Suprapubic skin (tissue), 4 donors: ENCODE data around the gene HPGDS. TPM values are rescaled to one million over a fixed set of nuclear protein-coding genes. Genes with fewer than 3 reads are reported as not detected.

ENCODE experiments used
- DNase-seq, 2 donors: peaks; one replicate each; pipeline ENCODE4 v3.0.0-alpha.2; 2019; ENCODE audit warnings: low spot score in 2 of 2
- H3K27ac ChIP-seq: fragments of 200-600 bp; sonication (generic); one replicate; pipeline ENCODE4 v1.5.1; 2019
- H3K27me3 ChIP-seq: fragments of 200-600 bp; sonication (generic); one replicate; pipeline ENCODE4 v1.5.1; 2019
- H3K36me3 ChIP-seq: fragments of 200-600 bp; sonication (generic); one replicate; pipeline ENCODE4 v1.5.1; 2019
- H3K4me1 ChIP-seq: fragments of 200-600 bp; sonication (generic); one replicate; pipeline ENCODE4 v1.5.1; 2019
- H3K4me3 ChIP-seq: fragments of 200-600 bp; sonication (generic); one replicate; pipeline ENCODE4 v1.5.1; 2019; ENCODE audit warnings: mild to moderate bottlenecking
- H3K9me3 ChIP-seq: fragments of 200-600 bp; sonication (generic); one replicate; pipeline ENCODE4 v1.5.1; 2019
- EP300 ChIP-seq: sonication (generic); formaldehyde crosslinking; IDR thresholded peaks from one replicate; pipeline ENCODE4 v1.6.1; 2017; ENCODE audit warnings: antibody characterized with exemption
- POLR2A ChIP-seq, 2 donors: fragments of 450-650 bp; IDR thresholded peaks; one replicate each; pipeline ENCODE4 v1.6.1; 2017; ENCODE audit warnings: antibody characterized with exemption in 2 of 2, mild to moderate bottlenecking in 2 of 2, moderate library complexity in 2 of 2
- POLR2AphosphoS5 ChIP-seq, 3 donors: sonication (generic); formaldehyde crosslinking; IDR thresholded peaks; one replicate each; pipeline ENCODE4 v1.6.1; 2017; ENCODE audit warnings: antibody characterized with exemption in 3 of 3
- WGBS: methylation state at CpG from one replicate; pipeline ENCODE4 v1.1.5; 2018; 5-methylcytosine and 5-hydroxymethylcytosine counted together
- total RNA-seq, 4 donors: library from RNA; depleted of rRNA; stranded (reverse); fragments of >200 nt; gene quantifications; one replicate each; pipeline ENCODE4 v1.1.0, GENCODE V29; 2016
- TF ChIP-seq, protein P1 (sequence below), 2 donors: fragments of 200-600 bp in 1 of 2; fragments of 450-650 bp in 1 of 2; sonication (generic) in 1 of 2; IDR thresholded peaks; one replicate each; pipeline ENCODE4 v1.5.1; 2016 to 2019; ENCODE audit warnings: antibody characterized with exemption in 2 of 2, mild to moderate bottlenecking in 1 of 2, moderate library complexity in 1 of 2

The HPGDS gene
- total RNA-seq, 4 donors from 2014 or later = 1.8 to 4.8 (median 2.3) TPM

DNA sequence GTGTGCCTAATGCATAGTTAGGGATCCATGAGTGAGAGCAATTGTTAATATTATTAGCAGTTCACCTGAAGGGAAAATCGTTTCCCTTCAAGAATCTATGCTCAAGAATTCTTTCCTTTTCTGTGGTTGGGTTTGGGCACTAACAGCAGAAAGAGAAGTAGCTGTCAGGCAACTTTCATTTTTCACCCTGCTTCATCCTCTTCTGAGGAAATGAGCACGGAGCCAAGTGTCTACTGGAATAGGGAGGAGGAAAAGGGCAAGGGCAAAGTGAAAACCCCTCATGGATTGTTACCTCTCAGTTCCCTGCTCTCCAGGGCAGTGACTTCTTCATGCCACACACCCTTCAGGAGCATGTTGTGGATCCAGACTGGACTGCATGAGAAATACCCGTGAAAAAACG is 2.6 kb upstream of the HPGDS start:
- H3K4me1 ChIP-seq = no peaks in the 10 kb centered on the region
- DNase-seq = no peak
- peak overlapping the region; percentile 27 for H3K27ac ChIP-seq
- no peaks in the 10 kb centered on the region for H3K9me3 ChIP-seq
- no peak overlapping the region for H3K4me3 ChIP-seq
- WGBS = 48% methylated on average over 4 of the region's 4 CpGs
- TF ChIP-seq POLR2A (IDR thresholded peaks at IDR 0.05) (no peak), EP300 (no peak), POLR2AphosphoS5 (IDR thresholded peaks at IDR 0.05) (no peak)
- TF ChIP-seq, protein P1, sequence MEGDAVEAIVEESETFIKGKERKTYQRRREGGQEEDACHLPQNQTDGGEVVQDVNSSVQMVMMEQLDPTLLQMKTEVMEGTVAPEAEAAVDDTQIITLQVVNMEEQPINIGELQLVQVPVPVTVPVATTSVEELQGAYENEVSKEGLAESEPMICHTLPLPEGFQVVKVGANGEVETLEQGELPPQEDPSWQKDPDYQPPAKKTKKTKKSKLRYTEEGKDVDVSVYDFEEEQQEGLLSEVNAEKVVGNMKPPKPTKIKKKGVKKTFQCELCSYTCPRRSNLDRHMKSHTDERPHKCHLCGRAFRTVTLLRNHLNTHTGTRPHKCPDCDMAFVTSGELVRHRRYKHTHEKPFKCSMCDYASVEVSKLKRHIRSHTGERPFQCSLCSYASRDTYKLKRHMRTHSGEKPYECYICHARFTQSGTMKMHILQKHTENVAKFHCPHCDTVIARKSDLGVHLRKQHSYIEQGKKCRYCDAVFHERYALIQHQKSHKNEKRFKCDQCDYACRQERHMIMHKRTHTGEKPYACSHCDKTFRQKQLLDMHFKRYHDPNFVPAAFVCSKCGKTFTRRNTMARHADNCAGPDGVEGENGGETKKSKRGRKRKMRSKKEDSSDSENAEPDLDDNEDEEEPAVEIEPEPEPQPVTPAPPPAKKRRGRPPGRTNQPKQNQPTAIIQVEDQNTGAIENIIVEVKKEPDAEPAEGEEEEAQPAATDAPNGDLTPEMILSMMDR (IDR thresholded peaks at IDR 0.05) = no peak
- H3K36me3 ChIP-seq = no peaks in the 10 kb centered on the region
- H3K27me3 ChIP-seq = no peaks in the 10 kb centered on the region

DNA sequence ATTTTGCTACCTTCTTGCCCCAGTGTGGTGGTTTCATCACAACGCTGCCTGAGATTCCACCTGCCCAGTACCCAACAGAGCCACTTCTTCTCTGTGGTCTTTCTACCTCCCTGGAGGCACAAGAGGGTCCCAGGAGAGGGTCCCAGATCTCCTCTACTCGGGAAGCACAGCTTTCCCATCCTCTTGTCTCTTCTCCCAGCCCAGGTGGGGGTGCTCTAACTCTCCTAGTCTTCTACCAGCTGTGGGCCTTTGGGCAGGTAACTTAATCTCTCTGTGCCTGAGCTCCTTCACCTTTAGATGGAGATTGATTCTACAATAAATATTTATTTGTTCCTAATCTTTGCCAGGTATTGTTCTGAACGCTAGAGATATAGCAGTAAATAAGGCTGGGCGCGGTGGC is 1.8 kb upstream of the HPGDS start:
- WGBS = 95% methylated on average over 5 of the region's 5 CpGs
- no peak for DNase-seq
- no peaks in the 10 kb centered on the region for H3K36me3 ChIP-seq
- no peaks in the 10 kb centered on the region for H3K4me1 ChIP-seq
- no peak overlapping the region for H3K4me3 ChIP-seq
- no peak overlapping the region for H3K27ac ChIP-seq
- H3K27me3 ChIP-seq = no peaks in the 10 kb centered on the region
- H3K9me3 ChIP-seq = no peaks in the 10 kb centered on the region
- TF ChIP-seq POLR2A (IDR thresholded peaks at IDR 0.05) (no peak), EP300 (no peak), POLR2AphosphoS5 (IDR thresholded peaks at IDR 0.05) (no peak)
- TF ChIP-seq, protein P1 (IDR thresholded peaks at IDR 0.05) = no peak

DNA sequence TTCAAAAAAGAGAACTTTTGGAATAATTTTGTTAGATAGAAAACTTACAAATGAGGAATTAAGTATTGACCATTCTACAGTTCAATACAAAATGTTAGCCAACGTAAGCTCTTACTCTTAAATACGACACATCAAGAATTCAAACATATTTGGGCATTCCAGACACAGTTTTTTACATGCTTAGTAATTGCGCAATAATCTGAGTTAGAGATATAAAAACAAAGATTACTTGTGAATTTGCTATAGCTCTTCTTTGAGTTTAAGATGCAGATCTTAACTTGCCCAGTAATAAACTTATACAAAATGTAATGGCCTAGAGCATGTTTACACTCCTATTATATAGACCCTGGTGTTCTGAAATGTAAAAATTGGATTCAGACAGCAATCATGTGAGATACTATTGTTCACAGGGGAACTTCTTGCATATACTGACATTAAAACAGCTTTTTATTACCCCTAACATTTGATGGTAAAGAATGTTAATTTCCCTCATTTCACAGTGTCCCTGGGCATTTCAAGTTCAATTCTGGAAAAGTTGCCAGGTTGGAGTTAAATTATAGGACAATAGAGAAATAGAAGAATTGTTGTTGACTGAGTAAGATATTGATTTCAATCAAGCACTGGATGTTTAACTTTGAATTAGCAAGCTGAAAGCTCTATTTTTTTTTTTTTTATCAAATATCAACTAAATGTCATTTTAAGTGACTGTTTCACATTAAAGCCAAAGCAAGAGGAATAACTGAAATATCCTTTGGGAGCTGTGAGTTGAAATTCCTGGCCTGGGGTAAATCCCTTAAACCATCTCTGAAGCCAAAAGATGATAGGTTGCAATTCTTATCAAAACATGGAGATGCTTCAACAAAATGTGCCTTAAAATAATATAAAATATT is 910 bp downstream of the HPGDS start:
- TF ChIP-seq EP300 (no peak), POLR2AphosphoS5 (IDR thresholded peaks at IDR 0.05) (no peak), POLR2A (IDR thresholded peaks at IDR 0.05) (no peak)
- TF ChIP-seq, protein P1 (IDR thresholded peaks at IDR 0.05) = no peak
- DNase-seq = no peak
- 46% methylated on average over 3 of the region's 3 CpGs for WGBS
- Histone ChIP-seq H3K27me3 (no peaks in the 10 kb centered on the region), H3K4me3 (no peak overlapping the region), H3K9me3 (no peaks in the 10 kb centered on the region), H3K4me1 (no peaks in the 10 kb centered on the region), H3K36me3 (no peaks in the 10 kb centered on the region), H3K27ac (no peak overlapping the region)

DNA sequence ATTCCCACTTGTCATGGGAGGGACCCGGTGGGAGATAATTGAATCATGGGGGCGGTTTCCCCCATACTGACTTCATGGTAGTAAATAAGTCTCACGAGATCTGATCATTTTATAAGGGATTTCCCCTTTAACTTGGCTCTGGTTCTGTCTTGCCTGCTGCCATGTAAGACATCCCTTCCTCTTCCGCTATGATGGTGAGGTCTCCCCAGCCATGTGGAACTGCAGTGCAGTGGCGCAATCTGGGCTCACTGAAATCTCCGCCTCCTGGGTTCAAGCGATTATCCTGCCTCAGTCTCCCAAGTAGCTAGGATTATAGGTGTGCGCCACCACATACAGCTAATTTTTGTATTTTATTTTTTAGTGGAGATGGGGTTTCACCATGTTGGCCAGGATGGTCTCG is 2.9 kb downstream of the HPGDS start:
- no peak overlapping the region for H3K4me3 ChIP-seq

More for the DNA sequence above, 2.9 kb downstream of the HPGDS start:
- WGBS = 76% methylated on average over 9 of the region's 9 CpGs
- Histone ChIP-seq H3K27ac (no peak overlapping the region), H3K27me3 (no peaks in the 10 kb centered on the region), H3K4me1 (peaks cover 2% of the 10 kb centered on the region), H3K36me3 (no peaks in the 10 kb centered on the region), H3K9me3 (no peaks in the 10 kb centered on the region)
- TF ChIP-seq, protein P1 (IDR thresholded peaks at IDR 0.05) = no peak
- no peak for TF ChIP-seq POLR2AphosphoS5 (IDR thresholded peaks at IDR 0.05)
- TF ChIP-seq EP300 = no peak
- TF ChIP-seq POLR2A (IDR thresholded peaks at IDR 0.05) = no peak
- no peak for DNase-seq
